HCT116 (cell line): ENCODE results near the gene SOX9. TPM values are rescaled to one million over a fixed set of nuclear protein-coding genes. Genes with fewer than 3 reads are reported as not detected.

Source experiments
- ATAC-seq: fragments of 200-7000 bp; cut with Tn5 transposase; 2 replicates; pipeline ENCODE4 v1.9.1; 2020; ENCODE audit warnings: mild to moderate bottlenecking, moderate library complexity
- BruUV-seq: library from RNA; stranded (reverse); fragments of 400-500 nt; replicated peaks from 2 replicates; lab custom pipeline; 2021; lab: Mats Ljungman, UMichigan
- CTCF ChIA-PET: fragments of 300-600 bp; sonication (Branson Sonifier 250); formaldehyde crosslinking; loops from one replicate; lab custom pipeline; 2021; ENCODE audit warnings: antibody characterized with exemption; lab: Charles Lee
- POLR2A ChIA-PET: fragments of 300-600, 350-600 bp; sonication (Branson Sonifier 250); formaldehyde crosslinking; loops from one replicate; lab custom pipeline; 2021; ENCODE audit warnings: antibody characterized with exemption; lab: Charles Lee
- RAD21 ChIA-PET, 2 experiments: fragments of 300-600 bp; sonication (Branson Sonifier 250); formaldehyde crosslinking; loops; one replicate each; lab custom pipeline; 2023; ENCODE audit warnings: low total read pairs in 2 of 2; ENCODE audit not compliant: uncharacterized antibody in 2 of 2, unreplicated experiment in 2 of 2, low non-redundant PET in 1 of 2; lab: Charles Lee
- DNase-seq: peaks from one replicate; pipeline ENCODE4 v3.0.0-alpha.2; 2010; ENCODE audit warnings: low read depth, low spot score
- H2AFZ ChIP-seq: fragments of 200-600 bp; shearing (Covaris generic), sonication (generic); 2 replicates; pipeline ENCODE4 v1.6.1; 2017; ENCODE audit warnings: low read depth, mixed run types, mixed read lengths, antibody characterized with exemption, low read length; ENCODE audit not compliant: poor library complexity, severe bottlenecking
- H3K27ac ChIP-seq: 2 replicates; pipeline ENCODE4 v1.5.1; 2012; ENCODE audit warnings: low read depth, low read length
- H3K27me3 ChIP-seq: fragments of 200-600 bp; sonication (generic); 2 replicates; pipeline ENCODE4 v1.6.1; 2016; ENCODE audit warnings: mixed run types, low read length, mixed read lengths; ENCODE audit not compliant: insufficient read depth
- H3K36me3 ChIP-seq, 2 experiments: fragments of 200-500 bp in 1 of 2; fragments of 200-600 bp in 1 of 2; sonication (Bioruptor generic) in 1 of 2; sonication (generic) in 1 of 2; 2 replicates each; pipeline versions ENCODE4 v1.5.1 to v1.6.1; 2014 to 2016; ENCODE audit warnings: low read length in 2 of 2, inconsistent platforms in 1 of 2, mixed read lengths in 1 of 2, mixed run types in 1 of 2; ENCODE audit not compliant: insufficient read depth in 2 of 2, control insufficient read depth in 1 of 2
- H3K4me1 ChIP-seq, 2 experiments: fragments of 200-600 bp in 1 of 2; sonication (generic) in 1 of 2; 2 replicates each; pipeline versions ENCODE4 v1.5.1 to v1.6.1; 2012 to 2017; ENCODE audit warnings: low read length in 2 of 2, inconsistent platforms in 1 of 2, mild to moderate bottlenecking in 1 of 2, mixed read lengths in 1 of 2, mixed run types in 1 of 2, moderate library complexity in 1 of 2; ENCODE audit not compliant: insufficient read depth in 2 of 2, control insufficient read depth in 1 of 2
- H3K4me2 ChIP-seq: fragments of 200-600 bp; sonication (generic); 2 replicates; pipeline ENCODE4 v1.6.1; 2017; ENCODE audit warnings: mixed run types, low read length, mixed read lengths
- H3K4me3 ChIP-seq, 2 experiments: fragments of 200-600 bp in 1 of 2; sonication (generic) in 1 of 2; replicated peaks in 1 of 2; 2 replicates each; pipeline ENCODE4 v1.5.1; 2011 to 2016; ENCODE audit warnings: low read length in 2 of 2, control low read depth in 1 of 2, low read depth in 1 of 2, mild to moderate bottlenecking in 1 of 2, mixed read lengths in 1 of 2, mixed run types in 1 of 2
- H3K79me2 ChIP-seq: fragments of 200-600 bp; sonication (generic); 2 replicates; pipeline ENCODE4 v1.6.1; 2017; ENCODE audit warnings: mild to moderate bottlenecking, mixed run types, low read length, moderate library complexity, mixed read lengths; ENCODE audit not compliant: insufficient read depth
- H3K9ac ChIP-seq: fragments of 200-600 bp; sonication (generic); 2 replicates; pipeline ENCODE4 v1.6.1; 2016; ENCODE audit warnings: low read length, mixed read lengths
- H3K9me2 ChIP-seq: fragments of 200-600 bp; sonication (generic), shearing (Covaris generic); 2 replicates; pipeline ENCODE4 v1.6.1; 2017; ENCODE audit warnings: mixed run types, mild to moderate bottlenecking, moderate library complexity; ENCODE audit not compliant: insufficient read depth
- H3K9me3 ChIP-seq, 2 experiments: fragments of 200-500 bp in 1 of 2; fragments of 200-600 bp in 1 of 2; sonication (Bioruptor generic) in 1 of 2; sonication (generic) in 1 of 2; 2 replicates each; pipeline ENCODE4 v1.6.1; 2014 to 2017; ENCODE audit warnings: low read length in 2 of 2, mixed read lengths in 2 of 2, inconsistent platforms in 1 of 2, low read depth in 1 of 2, mild to moderate bottlenecking in 1 of 2, mixed run types in 1 of 2, moderate library complexity in 1 of 2; ENCODE audit not compliant: control insufficient read depth in 1 of 2, insufficient read depth in 1 of 2
- H4K20me1 ChIP-seq: fragments of 200-600 bp; sonication (generic), shearing (Covaris generic); 2 replicates; pipeline ENCODE4 v1.6.1; 2017; ENCODE audit warnings: mixed run types, mild to moderate bottlenecking, moderate library complexity; ENCODE audit not compliant: insufficient read depth
- CBX3 ChIP-seq: IDR thresholded peaks from 2 replicates; pipeline ENCODE4 v1.6.1; 2012; ENCODE audit warnings: low read depth
- EGR1 ChIP-seq: IDR thresholded peaks from 2 replicates; pipeline ENCODE4 v1.6.1; 2012; ENCODE audit warnings: low read depth
- ELF1 ChIP-seq: IDR thresholded peaks from 2 replicates; pipeline ENCODE4 v1.6.1; 2012; ENCODE audit warnings: low read depth, borderline replicate concordance
- EZH2 ChIP-seq: fragments of 200-600 bp; sonication (generic); IDR thresholded peaks from 2 replicates; pipeline ENCODE4 v1.6.1; 2017; ENCODE audit warnings: antibody characterized with exemption, mixed run types
- EZH2phosphoT487 ChIP-seq: fragments of 200-600 bp; IDR thresholded peaks from 2 replicates; pipeline ENCODE4 v1.6.1; 2018; ENCODE audit warnings: antibody characterized with exemption, borderline replicate concordance
- JUND ChIP-seq: IDR thresholded peaks from 2 replicates; pipeline ENCODE4 v1.6.1; 2012
- POLR2A ChIP-seq: IDR thresholded peaks from 2 replicates; pipeline ENCODE4 v1.7.0; 2011; ENCODE audit warnings: borderline replicate concordance; ENCODE audit not compliant: insufficient read depth, insufficient read length; ENCODE audit errors: extremely low read depth
- REST ChIP-seq: IDR thresholded peaks from 2 replicates; pipeline ENCODE4 v1.6.1; 2012; ENCODE audit warnings: low read depth
- SIN3A ChIP-seq: IDR thresholded peaks from 2 replicates; pipeline ENCODE4 v1.6.1; 2012; ENCODE audit warnings: low read depth
- SRF ChIP-seq: IDR thresholded peaks from 2 replicates; pipeline ENCODE4 v1.6.1; 2012; ENCODE audit warnings: low read depth
- TCF7L2 ChIP-seq: IDR thresholded peaks from 2 replicates; pipeline ENCODE4 v1.7.0; 2011; ENCODE audit warnings: borderline replicate concordance, inconsistent platforms; ENCODE audit not compliant: insufficient read depth, insufficient read length; ENCODE audit errors: extremely low read depth
- ZBTB33 ChIP-seq: IDR thresholded peaks from 2 replicates; pipeline ENCODE4 v1.6.1; 2011; ENCODE audit warnings: mild to moderate bottlenecking, low read length, moderate library complexity; ENCODE audit not compliant: insufficient replicate concordance; ENCODE audit errors: extremely low read depth
- ZFX ChIP-seq: fragments of 450-650 bp; IDR thresholded peaks from 2 replicates; pipeline ENCODE4 v1.6.1; 2017
- intact Hi-C: fragments of 100-400 bp; cut with micrococcal nuclease; formaldehyde crosslinking; loops from 2 replicates; pipeline ENCODE4 v1.10.0; 2022
- total RNA-seq: library from RNA; stranded (reverse); gene quantifications from one replicate; pipeline ENCODE4 v1.2.1, GENCODE V29; 2021; ENCODE audit not compliant: unreplicated experiment
- TF ChIP-seq, protein P1 (sequence below), 3 experiments: fragments of 200-600 bp in 1 of 3; sonication (generic) in 1 of 3; IDR thresholded peaks in 2 of 3; conservative IDR thresholded peaks in 1 of 3; 2 replicates each; pipeline ENCODE4 v1.5.1; 2012 to 2017; ENCODE audit warnings: low read depth in 2 of 3, low read length in 2 of 3, antibody characterized with exemption in 1 of 3, borderline replicate concordance in 1 of 3, control low read depth in 1 of 3, mild to moderate bottlenecking in 1 of 3, mixed read lengths in 1 of 3, mixed run types in 1 of 3, moderate library complexity in 1 of 3; ENCODE audit not compliant: insufficient read depth in 1 of 3

The SOX9 gene
- total RNA-seq, 1 experiment from 2014 or later, result 69.2 TPM

DNA sequence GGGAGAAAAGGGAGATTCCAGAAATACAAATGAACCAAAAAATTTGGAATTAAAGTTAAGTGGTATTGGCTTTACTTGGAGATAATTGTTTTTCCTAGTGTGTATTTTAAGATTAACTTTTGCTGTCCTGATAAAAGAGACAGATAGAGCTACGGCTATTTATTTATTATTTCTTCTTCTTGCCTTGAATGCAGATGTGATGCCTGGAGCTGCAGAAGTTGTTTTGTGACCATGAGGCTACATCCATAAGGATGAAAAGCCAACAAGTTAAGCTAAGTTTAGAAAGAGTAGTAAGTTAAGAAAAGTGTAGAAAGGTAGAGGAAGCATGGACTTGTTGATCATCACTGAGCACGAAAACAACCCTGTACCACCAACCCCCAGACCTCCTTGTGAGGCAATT lies 41.7 kb downstream of the SOX9 start:
- intact Hi-C loops, result no loop called here
- no peak for ATAC-seq
- no peak overlapping the region for H2AFZ ChIP-seq
- no peak overlapping the region for H3K4me2 ChIP-seq
- no peaks in the 10 kb centered on the region for H3K36me3 ChIP-seq
- H4K20me1 ChIP-seq, result no peaks in the 10 kb centered on the region
- RAD21 ChIA-PET, result no interaction called here
- no peaks in the 10 kb centered on the region for H3K27me3 ChIP-seq
- no peak for TF ChIP-seq SRF
- TF ChIP-seq, protein P1, sequence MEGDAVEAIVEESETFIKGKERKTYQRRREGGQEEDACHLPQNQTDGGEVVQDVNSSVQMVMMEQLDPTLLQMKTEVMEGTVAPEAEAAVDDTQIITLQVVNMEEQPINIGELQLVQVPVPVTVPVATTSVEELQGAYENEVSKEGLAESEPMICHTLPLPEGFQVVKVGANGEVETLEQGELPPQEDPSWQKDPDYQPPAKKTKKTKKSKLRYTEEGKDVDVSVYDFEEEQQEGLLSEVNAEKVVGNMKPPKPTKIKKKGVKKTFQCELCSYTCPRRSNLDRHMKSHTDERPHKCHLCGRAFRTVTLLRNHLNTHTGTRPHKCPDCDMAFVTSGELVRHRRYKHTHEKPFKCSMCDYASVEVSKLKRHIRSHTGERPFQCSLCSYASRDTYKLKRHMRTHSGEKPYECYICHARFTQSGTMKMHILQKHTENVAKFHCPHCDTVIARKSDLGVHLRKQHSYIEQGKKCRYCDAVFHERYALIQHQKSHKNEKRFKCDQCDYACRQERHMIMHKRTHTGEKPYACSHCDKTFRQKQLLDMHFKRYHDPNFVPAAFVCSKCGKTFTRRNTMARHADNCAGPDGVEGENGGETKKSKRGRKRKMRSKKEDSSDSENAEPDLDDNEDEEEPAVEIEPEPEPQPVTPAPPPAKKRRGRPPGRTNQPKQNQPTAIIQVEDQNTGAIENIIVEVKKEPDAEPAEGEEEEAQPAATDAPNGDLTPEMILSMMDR (IDR thresholded peaks at IDR 0.05 in 2 of 3, conservative IDR thresholded peaks at IDR 0.05 in 1 of 3; ENCODE audit: borderline replicate concordance in 1 of 3, insufficient read depth in 1 of 3, low read depth in 2 of 3, low read length in 2 of 3), result no peak
- no peak for TF ChIP-seq EZH2phosphoT487
- no peak for TF ChIP-seq JUND
- no peak for TF ChIP-seq SIN3A
- TF ChIP-seq ELF1, result no peak
- no peak for TF ChIP-seq CBX3
- TF ChIP-seq EGR1, result no peak
- POLR2A ChIA-PET, result no interaction called here
- no TSS peak for BruUV-seq
- CTCF ChIA-PET, result no interaction called here
- no peaks in the 10 kb centered on the region for H3K9me3 ChIP-seq
- DNase-seq, result no peak
- H3K9me2 ChIP-seq, result no peaks in the 10 kb centered on the region
- H3K79me2 ChIP-seq, result no peaks in the 10 kb centered on the region
- no peak overlapping the region for H3K9ac ChIP-seq
- no peak overlapping the region for H3K4me3 ChIP-seq
- peaks cover 11 to 16% of the 10 kb centered on the region in 2 experiments; a peak in 3 of 4 replicates for H3K4me1 ChIP-seq
- H3K27ac ChIP-seq, result no peak overlapping the region

GRCh38 chr17:72163474-72163873 lies 42.7 kb downstream of the SOX9 start:
- CTCF ChIA-PET, result no interaction called here
- H3K9me3 ChIP-seq, result no peaks in the 10 kb centered on the region
- H3K9me2 ChIP-seq, result no peaks in the 10 kb centered on the region
- no peaks in the 10 kb centered on the region for H3K36me3 ChIP-seq
- no peak overlapping the region for H3K4me2 ChIP-seq
- H3K4me1 ChIP-seq, result peaks cover 11 to 15% of the 10 kb centered on the region in 2 experiments; a peak in 3 of 4 replicates
- ATAC-seq (no peak), DNase-seq (no peak)
- no peaks in the 10 kb centered on the region for H4K20me1 ChIP-seq
- BruUV-seq, result no TSS peak
- no peak overlapping the region for H3K4me3 ChIP-seq
- intact Hi-C loops, result no loop called here
- RAD21 ChIA-PET, result no interaction called here
- POLR2A ChIA-PET, result interaction anchor here (1.1 kb wide), 1 partner anchor 10 kb away, joined by 3 read pairs; no protein-coding TSS in a partner anchor
- no peak overlapping the region for H3K27ac ChIP-seq
- no peak overlapping the region for H2AFZ ChIP-seq
- no peak overlapping the region for H3K9ac ChIP-seq
- no peaks in the 10 kb centered on the region for H3K79me2 ChIP-seq
- no peaks in the 10 kb centered on the region for H3K27me3 ChIP-seq
- TF ChIP-seq ELF1, result no peak
- TF ChIP-seq SIN3A, result no peak
- no peak for TF ChIP-seq EZH2
- TF ChIP-seq REST, result no peak
- no peak for TF ChIP-seq EGR1
- no peak for TF ChIP-seq ZBTB33
- no peak for TF ChIP-seq TCF7L2
- TF ChIP-seq POLR2A, result no peak
- no peak for TF ChIP-seq ZFX
